A673 (cell line): Measurements from ENCODE around the gene NSUN6. TPM values are rescaled to one million over a fixed set of nuclear protein-coding genes. Genes with fewer than 3 reads are reported as not detected.

ENCODE experiments used
- BruUV-seq: library from RNA; stranded (reverse); fragments of 400-500 nt; replicated peaks from 2 replicates; lab custom pipeline; 2021; lab: Mats Ljungman, UMichigan
- CTCF ChIA-PET: fragments of 300-600 bp; sonication (Branson Sonifier 250); formaldehyde crosslinking; loops from one replicate; lab custom pipeline; 2022; ENCODE audit warnings: antibody characterized with exemption; lab: Charles Lee
- POLR2A ChIA-PET: fragments of 300-600 bp; sonication (Branson Sonifier 250); formaldehyde crosslinking; loops from one replicate; lab custom pipeline; 2022; ENCODE audit warnings: antibody characterized with exemption; ENCODE audit not compliant: low non-redundant PET; lab: Charles Lee
- DNase-seq: peaks from one replicate; pipeline ENCODE4 v3.0.0-alpha.2; 2015; ENCODE audit warnings: low spot score
- H3K27ac ChIP-seq: fragments of 200-600 bp; sonication (generic); 2 replicates; pipeline ENCODE4 v1.5.1; 2016; ENCODE audit warnings: mixed run types, low read depth, mild to moderate bottlenecking, mixed read lengths, antibody characterized with exemption, low read length; ENCODE audit not compliant: poor library complexity, severe bottlenecking
- H3K27me3 ChIP-seq: fragments of 200-600 bp; sonication (generic); replicated peaks from 2 replicates; pipeline ENCODE4 v1.6.1; 2017; ENCODE audit warnings: mixed run types, low read depth, mild to moderate bottlenecking, mixed read lengths, antibody characterized with exemption, low read length; ENCODE audit not compliant: insufficient read depth, poor library complexity
- H3K36me3 ChIP-seq: fragments of 200-600 bp; sonication (generic); 2 replicates; pipeline ENCODE4 v1.6.1; 2016; ENCODE audit warnings: mixed run types, mild to moderate bottlenecking, mixed read lengths, antibody characterized with exemption, low read length; ENCODE audit not compliant: insufficient read depth, poor library complexity, severe bottlenecking
- H3K4me1 ChIP-seq: fragments of 200-600 bp; sonication (generic); 2 replicates; pipeline ENCODE4 v1.6.1; 2017; ENCODE audit warnings: mixed run types, mild to moderate bottlenecking, mixed read lengths, antibody characterized with exemption, low read length; ENCODE audit not compliant: insufficient read depth, poor library complexity, severe bottlenecking
- H3K4me3 ChIP-seq: fragments of 200-600 bp; sonication (generic); 2 replicates; pipeline ENCODE4 v1.5.1; 2016; ENCODE audit warnings: low read depth, mixed run types, mild to moderate bottlenecking, mixed read lengths, low read length; ENCODE audit not compliant: poor library complexity, severe bottlenecking
- H3K9me3 ChIP-seq: fragments of 200-600 bp; sonication (generic); 2 replicates; pipeline ENCODE4 v1.6.1; 2016; ENCODE audit warnings: mixed run types, low read depth, mild to moderate bottlenecking, mixed read lengths, antibody characterized with exemption, low read length; ENCODE audit not compliant: poor library complexity, severe bottlenecking
- EZH2 ChIP-seq: fragments of 200-600 bp; sonication (generic); IDR thresholded peaks from 2 replicates; pipeline ENCODE4 v1.6.1; 2017; ENCODE audit warnings: borderline replicate concordance, low read depth, mild to moderate bottlenecking, mixed read lengths, antibody characterized with exemption, low read length; ENCODE audit not compliant: poor library complexity, severe bottlenecking
- intact Hi-C: fragments of 100-400 bp; cut with micrococcal nuclease; formaldehyde crosslinking; loops from one replicate; pipeline ENCODE4 v1.10.0; 2022; ENCODE audit not compliant: unreplicated experiment
- total RNA-seq: library from RNA; stranded (reverse); gene quantifications from 2 replicates; pipeline ENCODE4 v1.2.3, GENCODE V29; 2021
- TF ChIP-seq, protein P1 (sequence below): fragments of 300-800, 200-600 bp; sonication (generic); conservative IDR thresholded peaks from 2 replicates; pipeline ENCODE4 v1.5.1; 2017; ENCODE audit warnings: low read depth, mild to moderate bottlenecking, antibody characterized with exemption, low read length, moderate library complexity, mixed read lengths

The NSUN6 gene
- total RNA-seq, 1 experiment from 2014 or later: 16.4 TPM

DNA sequence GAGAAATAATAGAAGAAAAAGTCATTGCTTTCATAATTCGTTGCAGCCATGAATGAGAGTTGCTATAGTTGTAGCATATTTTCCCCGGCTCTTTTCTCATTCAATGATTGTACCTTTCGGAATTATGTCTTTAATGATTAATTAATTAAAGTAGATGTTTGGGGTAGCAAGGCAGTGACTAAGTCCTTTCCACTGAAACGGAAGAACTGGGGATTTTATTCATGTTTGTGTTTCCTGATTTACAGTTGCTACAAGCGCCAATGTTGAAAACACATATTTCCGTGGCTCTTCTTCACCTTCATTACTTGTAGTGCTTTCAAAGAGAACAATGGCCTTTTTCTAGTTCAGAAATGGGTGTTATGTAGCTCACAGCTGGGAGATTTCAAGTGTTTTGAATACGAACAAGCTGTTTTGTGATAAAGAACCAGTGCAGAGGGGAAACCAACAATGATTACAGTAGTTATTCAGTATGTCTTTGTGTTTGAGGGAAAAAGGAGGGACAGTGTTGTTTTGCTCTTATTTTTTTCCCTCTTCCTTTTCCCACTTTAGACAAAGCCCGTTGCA is 153.5 kb downstream of the NSUN6 start:
- Histone ChIP-seq H3K27ac (no peak overlapping the region), H3K4me3 (no peak overlapping the region), H3K27me3 (no peaks in the 10 kb centered on the region), H3K36me3 (peaks cover 3% of the 10 kb centered on the region), H3K4me1 (no peaks in the 10 kb centered on the region), H3K9me3 (no peaks in the 10 kb centered on the region)
- intact Hi-C loops: no loop called here
- TF ChIP-seq EZH2: no peak
- TF ChIP-seq, protein P1, sequence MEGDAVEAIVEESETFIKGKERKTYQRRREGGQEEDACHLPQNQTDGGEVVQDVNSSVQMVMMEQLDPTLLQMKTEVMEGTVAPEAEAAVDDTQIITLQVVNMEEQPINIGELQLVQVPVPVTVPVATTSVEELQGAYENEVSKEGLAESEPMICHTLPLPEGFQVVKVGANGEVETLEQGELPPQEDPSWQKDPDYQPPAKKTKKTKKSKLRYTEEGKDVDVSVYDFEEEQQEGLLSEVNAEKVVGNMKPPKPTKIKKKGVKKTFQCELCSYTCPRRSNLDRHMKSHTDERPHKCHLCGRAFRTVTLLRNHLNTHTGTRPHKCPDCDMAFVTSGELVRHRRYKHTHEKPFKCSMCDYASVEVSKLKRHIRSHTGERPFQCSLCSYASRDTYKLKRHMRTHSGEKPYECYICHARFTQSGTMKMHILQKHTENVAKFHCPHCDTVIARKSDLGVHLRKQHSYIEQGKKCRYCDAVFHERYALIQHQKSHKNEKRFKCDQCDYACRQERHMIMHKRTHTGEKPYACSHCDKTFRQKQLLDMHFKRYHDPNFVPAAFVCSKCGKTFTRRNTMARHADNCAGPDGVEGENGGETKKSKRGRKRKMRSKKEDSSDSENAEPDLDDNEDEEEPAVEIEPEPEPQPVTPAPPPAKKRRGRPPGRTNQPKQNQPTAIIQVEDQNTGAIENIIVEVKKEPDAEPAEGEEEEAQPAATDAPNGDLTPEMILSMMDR: no peak
- POLR2A ChIA-PET: no interaction called here
- DNase-seq: no peak
- BruUV-seq: no TSS peak
- CTCF ChIA-PET: interaction anchor here (0.6 kb wide), 1 partner anchor 756 kb away, joined by 5 read pairs; no protein-coding TSS in a partner anchor

Other genes starting within 250 kb of the NSUN6 start
- 30.0 and 30.2 TPM in 2 replicates for gene ARL5B, start 7.8 kb upstream of the NSUN6 start, total RNA-seq